K562 (cell line): ENCODE measurements around the gene UPF1. TPM values are rescaled to one million over a fixed set of nuclear protein-coding genes. Genes with fewer than 3 reads are reported as not detected.

Experiments used
- CCNT2 ChIP-seq: IDR thresholded peaks from 2 replicates; pipeline ENCODE4 v1.6.1; 2011; ENCODE audit warnings: borderline replicate concordance, low read depth, mild to moderate bottlenecking, moderate library complexity, mixed read lengths, low read length; ENCODE audit not compliant: insufficient read length; ENCODE audit errors: extremely low read depth
- CREB1 ChIP-seq, 2 experiments: sonication (generic) in 1 of 2; formaldehyde crosslinking in 1 of 2; IDR thresholded peaks; 2 replicates each; pipeline versions ENCODE4 v1.6.1 to v1.8.0; 2012 to 2022; ENCODE audit warnings: inconsistent platforms in 1 of 2, mild to moderate bottlenecking in 1 of 2, missing genetic modification reagents in 1 of 2, moderate library complexity in 1 of 2
- DDX20 ChIP-seq: fragments of 450-650 bp; IDR thresholded peaks from 2 replicates; pipeline ENCODE4 v1.6.1; 2016; ENCODE audit warnings: missing genetic modification characterization, low read depth, mild to moderate bottlenecking, missing compliant biosample characterization, moderate library complexity
- E2F6 ChIP-seq, 2 experiments: IDR thresholded peaks; 2 replicates each; pipeline ENCODE4 v1.6.1; 2011; ENCODE audit warnings: borderline replicate concordance in 1 of 2, control low read depth in 1 of 2, low read depth in 1 of 2, low read length in 1 of 2, mild to moderate bottlenecking in 1 of 2, mixed read lengths in 1 of 2, moderate library complexity in 1 of 2; ENCODE audit not compliant: insufficient read depth in 1 of 2, insufficient read length in 1 of 2, poor library complexity in 1 of 2, severe bottlenecking in 1 of 2; ENCODE audit errors: extremely low read depth in 1 of 2
- FOXA1 ChIP-seq: fragments of 450-650 bp; IDR thresholded peaks from 2 replicates; pipeline ENCODE4 v1.6.1; 2016; ENCODE audit warnings: mild to moderate bottlenecking, borderline replicate concordance
- FUS ChIP-seq: fragments of 200-400 bp; formaldehyde crosslinking; optimal IDR thresholded peaks from 2 replicates; pipeline ENCODE3; 2017; ENCODE audit warnings: low read depth, low read length
- JUND ChIP-seq, 2 experiments: IDR thresholded peaks; 2 replicates in 1 of 2; 3 replicates in 1 of 2; pipeline ENCODE4 v1.6.1; 2011; ENCODE audit warnings: borderline replicate concordance in 2 of 2, low read depth in 2 of 2, low read length in 2 of 2, improper control_type of control experiment in 1 of 2, missing biosample characterization in 1 of 2, missing genetic modification characterization in 1 of 2, missing genetic modification reagents in 1 of 2
- MED1 ChIP-seq: sonication (generic); formaldehyde crosslinking; IDR thresholded peaks from 2 replicates; pipeline ENCODE4 v1.8.1; 2023; ENCODE audit warnings: missing genetic modification reagents, borderline replicate concordance
- NR3C1 ChIP-seq: sonication (generic); formaldehyde crosslinking; IDR thresholded peaks from 2 replicates; pipeline ENCODE4 v1.8.1; 2022; ENCODE audit warnings: missing genetic modification reagents
- PATZ1 ChIP-seq: fragments of 250-450 bp; sonication (Bioruptor Pico); IDR thresholded peaks from 2 replicates; pipeline ENCODE4 v1.5.0; 2020; ENCODE audit warnings: mild to moderate bottlenecking, borderline replicate concordance
- PHF20 ChIP-seq: fragments of 450-650 bp; IDR thresholded peaks from 2 replicates; pipeline ENCODE4 v1.6.1; 2018; ENCODE audit not compliant: partially characterized antibody
- RBM15 ChIP-seq: fragments of 200-400 bp; formaldehyde crosslinking; IDR thresholded peaks from 2 replicates; pipeline ENCODE4 v1.6.1; 2018; ENCODE audit warnings: mild to moderate bottlenecking, low read length, moderate library complexity; ENCODE audit not compliant: insufficient read depth
- SRSF3 ChIP-seq: fragments of 200-400 bp; formaldehyde crosslinking; IDR thresholded peaks from 2 replicates; pipeline ENCODE4 v1.6.1; 2016; ENCODE audit warnings: mild to moderate bottlenecking, low read length, moderate library complexity; ENCODE audit not compliant: insufficient read depth
- TAF15 ChIP-seq: fragments of 200-400 bp; formaldehyde crosslinking; IDR thresholded peaks from 2 replicates; pipeline ENCODE4 v1.6.1; 2017; ENCODE audit warnings: mild to moderate bottlenecking, low read depth, low read length, moderate library complexity
- THAP12 ChIP-seq: fragments of 250-450 bp; sonication (Bioruptor Pico); IDR thresholded peaks from 2 replicates; pipeline ENCODE4 v1.9.0; 2021; ENCODE audit warnings: mild to moderate bottlenecking, inconsistent platforms
- ZNF592 ChIP-seq: fragments of 450-650 bp; IDR thresholded peaks from 2 replicates; pipeline ENCODE4 v1.6.1; 2017; ENCODE audit warnings: antibody characterized with exemption, mild to moderate bottlenecking
- polyA plus RNA-seq, 8 experiments: library from polyadenylated mRNA; depleted of rRNA in 4 of 8; stranded (reverse) in 5 of 8; unstranded in 3 of 8; fragments of >200 nt; fragmentation: Nextera tagmentation in 2 of 8; fragmentation: Illumina TruSeq in 1 of 8; extraction: Ambion mirVana in 2 of 8; extraction: Trizol in 1 of 8; gene quantifications; 2 replicates each; pipeline versions ENCODE4 v1.2.1 to v1.2.3, GENCODE V29; 2011 to 2014; ENCODE audit warnings: inconsistent platforms in 1 of 8, missing spikeins in 1 of 8
- total RNA-seq, 7 experiments: library from RNA; depleted of rRNA in 6 of 7; stranded (reverse); fragments of >200 nt in 6 of 7; fragmentation: Illumina TruSeq in 2 of 7; extraction: Trizol in 2 of 7; gene quantifications; 2 replicates each; pipeline versions ENCODE4 v1.2.1 to v1.2.3, GENCODE V29; 2011 to 2021; ENCODE audit warnings: low replicate concordance in 1 of 7

Gene UPF1
- total and polyA plus RNA-seq, 9 of the 15 experiments (the other 6 are each of a cell fraction or from before 2014, with no cell fraction given) = 0.34 to 103 (median 27.9) TPM

GRCh38 chr19:18898081-18898606, 66.4 kb downstream of the UPF1 start (continued):
- TF ChIP-seq E2F6 (IDR thresholded peaks at IDR 0.05; ENCODE audit: borderline replicate concordance in 1 of 2, extremely low read depth in 1 of 2, insufficient read depth in 1 of 2, insufficient read length in 1 of 2, low read depth in 1 of 2, low read length in 1 of 2, poor library complexity in 1 of 2, severe bottlenecking in 1 of 2) (no peak), CREB1 (IDR thresholded peaks at IDR 0.05) (no peak), CREB1 (CRISPR knock-in tag; IDR thresholded peaks at IDR 0.05) (no peak), MED1 (CRISPR knock-in tag) (no peak), NR3C1 (CRISPR knock-in tag) (no peak), THAP12 (CRISPR knock-in tag) (no peak), SRSF3 (no peak), ZNF592 (no peak), PATZ1 (no peak), DDX20 (tag) (no peak), TAF15 (no peak), FUS (no peak), RBM15 (no peak), CCNT2 (no peak), JUND (IDR thresholded peaks at IDR 0.05; ENCODE audit: borderline replicate concordance, low read depth, low read length) (no peak), JUND (tag; IDR thresholded peaks at IDR 0.05; ENCODE audit: borderline replicate concordance, low read depth, low read length) (no peak), PHF20 (no peak), FOXA1 (no peak)
